ENCODE measurements around the gene CDC37. TPM values are rescaled to one million over a fixed set of nuclear protein-coding genes. Genes with fewer than 3 reads are reported as not detected.

The CDC37 gene
- total and polyA plus RNA-seq, 2 donors, result 130 to 313 TPM

DNA sequence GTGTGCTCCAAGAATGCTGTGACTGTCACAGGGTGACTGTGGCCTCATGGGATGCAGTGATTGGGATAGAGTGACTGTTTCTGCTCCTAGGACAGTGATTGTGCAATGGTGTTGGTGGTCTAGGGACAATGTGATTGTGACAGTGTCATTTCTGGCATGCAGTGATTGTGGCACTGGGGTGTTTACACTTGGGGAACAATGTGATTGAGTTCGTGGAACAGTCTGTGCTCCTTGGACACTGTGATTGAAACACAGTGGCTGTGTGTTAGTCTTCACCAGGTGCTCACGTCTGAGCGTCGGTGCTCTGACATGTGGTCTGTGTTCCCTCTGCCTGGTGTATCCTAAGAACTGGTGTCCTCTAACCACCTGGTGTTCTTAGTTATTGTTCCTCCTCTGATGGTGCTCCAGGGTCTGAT is 18.7 kb upstream of the CDC37 start:
- peaks cover 75 to 99% of the 10 kb centered on the region in 2 donors for H3K27me3 ChIP-seq (ENCODE audit: control insufficient read depth in 2 of 2, insufficient read depth in 1 of 2, low read length in 1 of 2)
- H3K4me1 ChIP-seq (ENCODE audit: control insufficient read depth in 2 of 2, insufficient read depth in 2 of 2, low read length in 2 of 2), result peaks cover 17 to 69% of the 10 kb centered on the region in 2 donors
- no peak overlapping the region for H3K4me3 ChIP-seq (ENCODE audit: low read length in 2 of 2)
- H3K27ac ChIP-seq (ENCODE audit: low read depth in 1 of 2, low read length in 1 of 2), result no peak overlapping the region
- WGBS, result 31% methylated on average over 4 of the region's 4 CpGs
- peaks cover 0 to 28% of the 10 kb centered on the region in 2 donors for H3K9me3 ChIP-seq (ENCODE audit: control insufficient read depth in 2 of 2, insufficient read depth in 1 of 2, low read length in 1 of 2)
- no peaks in the 10 kb centered on the region for H3K36me3 ChIP-seq (ENCODE audit: control insufficient read depth in 2 of 2, insufficient read depth in 2 of 2, low read length in 1 of 2)
- DNase-seq (ENCODE audit: low read depth in 6 of 9, low spot score in 9 of 9), result no peak

DNA sequence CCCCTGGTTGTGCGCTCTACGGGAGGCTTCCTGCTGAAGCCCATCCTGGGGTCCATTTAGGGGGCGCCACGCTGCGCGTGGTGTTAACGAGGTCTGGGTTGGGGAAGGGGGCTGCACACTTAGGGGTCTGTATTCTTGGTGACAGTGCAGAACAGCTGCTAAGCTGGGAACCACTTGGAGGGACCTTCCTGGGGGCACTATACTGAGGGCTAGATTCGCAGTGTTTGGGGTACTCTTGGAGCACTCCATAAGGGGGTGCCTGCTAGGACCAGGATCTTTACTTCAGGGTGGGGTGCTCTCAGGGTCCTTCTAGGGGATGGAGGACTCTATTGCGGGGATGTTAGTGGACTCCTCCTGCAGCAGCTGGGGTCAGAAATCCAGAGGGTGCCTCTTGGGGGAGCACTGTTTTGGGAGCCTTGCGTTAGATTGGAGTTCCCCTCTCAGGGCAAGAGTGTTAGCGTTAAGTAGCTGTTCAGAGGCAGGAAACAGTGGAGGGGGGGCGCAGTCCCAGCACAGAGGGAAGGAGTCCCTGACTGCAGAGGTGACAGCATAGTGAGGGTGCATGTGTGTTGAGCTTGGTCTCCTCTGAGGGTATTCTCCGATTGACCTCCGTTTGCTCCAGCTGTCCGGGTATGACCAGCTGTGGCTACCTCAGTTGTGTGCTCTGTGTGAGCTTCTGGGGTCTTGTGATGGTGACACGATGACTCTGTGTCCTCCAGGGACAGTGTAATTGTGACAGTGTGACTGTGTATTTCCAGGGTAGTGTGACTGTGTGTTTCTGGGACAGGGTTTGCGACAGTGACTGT is 18.1 kb upstream of the CDC37 start:
- peaks cover 18 to 75% of the 10 kb centered on the region in 2 donors for H3K4me1 ChIP-seq (ENCODE audit: control insufficient read depth in 2 of 2, insufficient read depth in 2 of 2, low read length in 2 of 2)
- no peaks in the 10 kb centered on the region for H3K36me3 ChIP-seq (ENCODE audit: control insufficient read depth in 2 of 2, insufficient read depth in 2 of 2, low read length in 1 of 2)
- H3K9me3 ChIP-seq (ENCODE audit: control insufficient read depth in 2 of 2, insufficient read depth in 1 of 2, low read length in 1 of 2), result peaks cover 0 to 34% of the 10 kb centered on the region in 2 donors
- H3K27ac ChIP-seq (ENCODE audit: low read depth in 1 of 2, low read length in 1 of 2), result no peak overlapping the region
- peaks cover 79 to 99% of the 10 kb centered on the region in 2 donors for H3K27me3 ChIP-seq (ENCODE audit: control insufficient read depth in 2 of 2, insufficient read depth in 1 of 2, low read length in 1 of 2)
- DNase-seq (ENCODE audit: low read depth in 6 of 9, low spot score in 9 of 9), result no peak
- H3K4me3 ChIP-seq (ENCODE audit: low read length in 2 of 2), result no peak overlapping the region
- WGBS, result 32% methylated on average over 17 of the region's 17 CpGs

DNA sequence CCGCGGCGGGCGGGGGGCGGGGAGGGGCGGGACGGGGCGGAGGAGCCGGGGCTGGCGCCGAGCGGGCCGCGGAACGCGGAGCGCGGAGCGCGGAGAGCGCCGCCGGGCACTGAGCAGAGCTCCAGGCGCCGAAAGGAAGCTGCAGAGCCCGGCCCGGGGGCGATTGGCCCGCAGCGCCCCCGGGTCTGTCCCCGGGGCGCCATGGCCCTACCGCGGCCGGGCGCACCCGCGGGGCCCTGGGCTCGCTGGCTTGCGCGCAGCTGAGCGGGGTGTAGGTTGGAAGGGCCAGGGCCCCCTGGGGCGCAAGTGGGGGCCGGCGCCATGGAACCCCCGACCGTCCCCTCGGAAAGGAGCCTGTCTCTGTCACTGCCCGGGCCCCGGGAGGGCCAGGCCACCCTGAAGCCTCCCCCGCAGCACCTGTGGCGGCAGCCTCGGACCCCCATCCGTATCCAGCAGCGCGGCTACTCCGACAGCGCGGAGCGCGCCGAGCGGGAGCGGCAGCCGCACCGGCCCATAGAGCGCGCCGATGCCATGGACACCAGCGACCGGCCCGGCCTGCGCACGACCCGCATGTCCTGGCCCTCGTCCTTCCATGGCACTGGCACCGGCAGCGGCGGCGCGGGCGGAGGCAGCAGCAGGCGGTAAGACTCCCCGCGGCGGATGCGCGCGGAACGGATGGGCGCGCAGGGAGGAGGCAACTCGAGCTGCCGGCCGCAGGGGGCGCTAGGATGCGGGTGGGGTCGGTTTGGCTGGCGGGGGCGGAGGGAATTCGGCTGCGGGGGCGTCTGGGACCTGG is 17.3 kb upstream of the CDC37 start, which contains the start of gene PDE4A:
Gene PDE4A, plus strand, starts transcription at position 95 of the 796 bp plus-strand sequence. Its CDS starts 227 bp downstream, at position 322.
- H3K36me3 ChIP-seq (ENCODE audit: control insufficient read depth in 2 of 2, insufficient read depth in 2 of 2, low read length in 1 of 2), result no peaks in the 10 kb centered on the region
- H3K9me3 ChIP-seq (ENCODE audit: control insufficient read depth in 2 of 2, insufficient read depth in 1 of 2, low read length in 1 of 2), result peaks cover 0 to 37% of the 10 kb centered on the region in 2 donors
- no peak within 1 kb of the TSS for H3K27ac ChIP-seq (ENCODE audit: low read depth in 1 of 2, low read length in 1 of 2)
- peak in 1 of 9 donors; percentile 65 for DNase-seq (ENCODE audit: low read depth in 6 of 9, low spot score in 9 of 9)
- H3K4me3 ChIP-seq (ENCODE audit: low read length in 2 of 2), result peak within 1 kb of the TSS in 1 of 2 donors; percentile 33
- peaks cover 75 to 99% of the 10 kb centered on the region in 2 donors for H3K27me3 ChIP-seq (ENCODE audit: control insufficient read depth in 2 of 2, insufficient read depth in 1 of 2, low read length in 1 of 2)
- H3K4me1 ChIP-seq (ENCODE audit: control insufficient read depth in 2 of 2, insufficient read depth in 2 of 2, low read length in 2 of 2), result peaks cover 23 to 81% of the 10 kb centered on the region in 2 donors
- WGBS, result 2% methylated on average over 104 of the region's 104 CpGs

DNA sequence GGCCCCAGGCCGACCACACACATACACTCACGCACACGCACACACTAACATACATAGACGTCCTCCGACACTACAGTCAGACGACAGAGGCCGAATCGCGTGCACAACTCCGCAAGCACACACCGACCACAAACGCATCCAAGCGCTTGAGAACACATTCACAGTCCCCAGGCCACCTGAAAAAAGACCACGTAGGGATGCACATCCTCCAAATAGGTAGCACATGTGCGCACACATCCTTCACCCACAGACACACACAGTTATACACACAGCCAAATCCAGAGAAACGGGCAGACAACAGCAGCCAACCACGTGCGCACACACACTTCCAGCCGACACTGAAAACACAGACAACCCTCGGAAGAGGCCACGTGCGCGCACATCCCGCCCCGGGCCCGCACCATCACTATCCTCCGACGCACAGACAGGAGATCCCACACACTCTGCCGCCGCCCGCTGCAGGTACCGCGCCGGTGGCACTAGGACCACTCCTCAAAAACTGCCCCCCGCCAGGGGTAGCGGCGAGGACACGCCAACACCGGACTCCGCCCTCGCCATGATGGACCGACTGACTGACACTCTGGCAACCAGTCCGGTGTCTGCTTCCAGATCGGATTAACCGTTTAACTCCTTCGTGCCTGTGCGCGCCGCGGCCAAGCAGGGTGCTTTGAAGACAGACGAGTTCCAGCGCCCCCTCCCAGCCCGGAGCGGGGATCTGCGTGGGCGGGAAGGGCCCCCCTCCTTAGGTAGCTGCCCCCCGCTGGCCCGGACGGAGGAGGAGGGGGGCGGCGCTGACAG is 16.5 kb upstream of the CDC37 start:
- H3K9me3 ChIP-seq (ENCODE audit: control insufficient read depth in 2 of 2, insufficient read depth in 1 of 2, low read length in 1 of 2), result peaks cover 0 to 37% of the 10 kb centered on the region in 2 donors
- H3K4me1 ChIP-seq (ENCODE audit: control insufficient read depth in 2 of 2, insufficient read depth in 2 of 2, low read length in 2 of 2), result peaks cover 19 to 75% of the 10 kb centered on the region in 2 donors
- WGBS, result 1% methylated on average over 61 of the region's 61 CpGs
- no peaks in the 10 kb centered on the region for H3K36me3 ChIP-seq (ENCODE audit: control insufficient read depth in 2 of 2, insufficient read depth in 2 of 2, low read length in 1 of 2)
- peak in 1 of 9 donors; percentile 48 for DNase-seq (ENCODE audit: low read depth in 6 of 9, low spot score in 9 of 9)
- H3K4me3 ChIP-seq (ENCODE audit: low read length in 2 of 2), result peak overlapping the region in 1 of 2 donors; percentile 33
- H3K27ac ChIP-seq (ENCODE audit: low read depth in 1 of 2, low read length in 1 of 2), result no peak overlapping the region
- H3K27me3 ChIP-seq (ENCODE audit: control insufficient read depth in 2 of 2, insufficient read depth in 1 of 2, low read length in 1 of 2), result peaks cover 75 to 93% of the 10 kb centered on the region in 2 donors

DNA sequence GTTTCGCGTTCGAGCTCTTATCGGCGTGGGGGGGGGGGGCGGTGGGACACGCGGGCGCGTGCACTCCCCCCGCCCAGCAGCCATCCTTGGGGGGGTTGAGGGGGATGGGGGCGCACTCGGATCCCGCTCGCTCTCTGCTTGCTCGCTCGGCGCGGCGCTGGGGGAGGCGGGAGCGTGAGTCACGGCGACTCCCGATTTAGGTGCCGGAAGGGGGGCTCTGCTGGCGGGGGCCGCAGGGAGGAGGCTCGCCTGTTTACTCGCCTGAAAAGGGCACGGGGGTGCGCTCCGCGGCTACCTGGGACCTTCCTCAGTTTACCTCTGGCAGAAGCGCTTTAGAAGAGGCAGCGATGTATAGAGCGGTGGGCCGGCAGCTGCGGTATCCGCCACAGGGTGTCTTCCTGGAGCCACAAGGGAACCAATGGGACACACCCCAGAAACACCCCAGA is 15.9 kb upstream of the CDC37 start:
- peaks cover 0 to 37% of the 10 kb centered on the region in 2 donors for H3K9me3 ChIP-seq (ENCODE audit: control insufficient read depth in 2 of 2, insufficient read depth in 1 of 2, low read length in 1 of 2)
- peaks cover 14 to 69% of the 10 kb centered on the region in 2 donors for H3K4me1 ChIP-seq (ENCODE audit: control insufficient read depth in 2 of 2, insufficient read depth in 2 of 2, low read length in 2 of 2)
- WGBS, result under 1% methylated on average over 40 of the region's 40 CpGs
- peak overlapping the region in 1 of 2 donors; percentile 33 for H3K4me3 ChIP-seq (ENCODE audit: low read length in 2 of 2)
- H3K27ac ChIP-seq (ENCODE audit: low read depth in 1 of 2, low read length in 1 of 2), result no peak overlapping the region
- DNase-seq (ENCODE audit: low read depth in 6 of 9, low spot score in 9 of 9), result no peak
- peaks cover 70 to 86% of the 10 kb centered on the region in 2 donors for H3K27me3 ChIP-seq (ENCODE audit: control insufficient read depth in 2 of 2, insufficient read depth in 1 of 2, low read length in 1 of 2)
- no peaks in the 10 kb centered on the region for H3K36me3 ChIP-seq (ENCODE audit: control insufficient read depth in 2 of 2, insufficient read depth in 2 of 2, low read length in 1 of 2)

DNA sequence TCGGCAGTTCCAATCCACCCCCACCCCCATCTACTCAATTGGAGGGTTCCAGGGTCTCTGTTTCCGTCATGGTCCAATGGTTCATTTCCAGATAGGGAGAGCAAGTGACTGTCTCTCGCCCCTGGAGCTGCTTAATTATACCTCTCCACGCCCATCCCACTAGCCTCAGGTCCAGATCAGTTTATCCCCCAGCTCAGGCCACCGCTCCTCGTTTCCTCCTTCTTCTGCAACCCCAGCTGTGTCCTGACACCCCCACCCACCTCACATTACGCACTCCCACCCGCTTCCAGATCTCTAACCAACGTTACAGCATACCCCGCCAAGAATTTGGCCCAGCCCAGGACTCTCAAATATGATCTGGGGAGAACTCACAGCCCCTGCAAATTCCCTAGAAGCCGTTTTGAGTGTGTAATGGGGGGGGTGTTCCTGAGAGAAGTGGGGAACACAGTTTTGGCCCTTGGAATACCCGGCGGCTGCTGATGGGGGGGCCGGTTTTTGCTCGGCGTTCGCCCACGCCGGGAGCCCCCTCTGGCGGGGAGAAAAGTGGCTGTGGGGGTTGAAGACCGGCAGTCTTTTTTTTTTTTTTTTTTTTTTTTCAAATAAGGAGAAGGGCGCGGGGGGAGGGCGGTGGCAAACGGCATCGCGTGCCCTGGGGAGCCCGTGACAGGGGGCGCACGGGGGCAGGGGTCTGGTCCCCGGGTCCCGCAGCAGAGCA is 15.3 kb upstream of the CDC37 start:
- Histone ChIP-seq H3K36me3 (ENCODE audit: control insufficient read depth in 2 of 2, insufficient read depth in 2 of 2, low read length in 1 of 2) (no peaks in the 10 kb centered on the region), H3K4me1 (ENCODE audit: control insufficient read depth in 2 of 2, insufficient read depth in 2 of 2, low read length in 2 of 2) (peaks cover 17 to 65% of the 10 kb centered on the region in 2 donors), H3K4me3 (ENCODE audit: low read length in 2 of 2) (peak overlapping the region in 1 of 2 donors; percentile 33), H3K27ac (ENCODE audit: low read depth in 1 of 2, low read length in 1 of 2) (no peak overlapping the region), H3K9me3 (ENCODE audit: control insufficient read depth in 2 of 2, insufficient read depth in 1 of 2, low read length in 1 of 2) (peaks cover 0 to 33% of the 10 kb centered on the region in 2 donors), H3K27me3 (ENCODE audit: control insufficient read depth in 2 of 2, insufficient read depth in 1 of 2, low read length in 1 of 2) (peaks cover 66 to 81% of the 10 kb centered on the region in 2 donors)
- DNase-seq (ENCODE audit: low read depth in 6 of 9, low spot score in 9 of 9), result peak in 1 of 9 donors; percentile 34
- 3% methylated on average over 32 of the region's 32 CpGs for WGBS

DNA sequence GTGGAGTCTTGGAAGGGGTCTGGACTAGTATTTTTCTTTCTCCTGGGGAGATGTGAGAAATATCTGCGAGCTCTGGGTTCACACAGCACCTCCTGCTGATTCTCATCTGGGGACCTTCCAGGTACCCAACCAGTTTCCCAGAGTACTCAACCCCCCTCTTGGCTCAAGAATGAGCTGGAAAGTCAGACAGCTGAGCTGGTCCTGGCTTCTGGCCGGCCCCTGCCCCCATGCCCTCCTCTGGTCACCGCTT is 14.8 kb upstream of the CDC37 start:
- H3K27me3 ChIP-seq (ENCODE audit: control insufficient read depth in 2 of 2, insufficient read depth in 1 of 2, low read length in 1 of 2), result peaks cover 62 to 76% of the 10 kb centered on the region in 2 donors
- H3K27ac ChIP-seq (ENCODE audit: low read depth in 1 of 2, low read length in 1 of 2), result no peak overlapping the region
- H3K9me3 ChIP-seq (ENCODE audit: control insufficient read depth in 2 of 2, insufficient read depth in 1 of 2, low read length in 1 of 2), result peaks cover 0 to 33% of the 10 kb centered on the region in 2 donors
- DNase-seq (ENCODE audit: low read depth in 6 of 9, low spot score in 9 of 9), result no peak
- no peaks in the 10 kb centered on the region for H3K36me3 ChIP-seq (ENCODE audit: control insufficient read depth in 2 of 2, insufficient read depth in 2 of 2, low read length in 1 of 2)
- H3K4me1 ChIP-seq (ENCODE audit: control insufficient read depth in 2 of 2, insufficient read depth in 2 of 2, low read length in 2 of 2), result peaks cover 17 to 66% of the 10 kb centered on the region in 2 donors
- H3K4me3 ChIP-seq (ENCODE audit: low read length in 2 of 2), result no peak overlapping the region
- WGBS, result 16% methylated on average over 3 of the region's 3 CpGs

DNA sequence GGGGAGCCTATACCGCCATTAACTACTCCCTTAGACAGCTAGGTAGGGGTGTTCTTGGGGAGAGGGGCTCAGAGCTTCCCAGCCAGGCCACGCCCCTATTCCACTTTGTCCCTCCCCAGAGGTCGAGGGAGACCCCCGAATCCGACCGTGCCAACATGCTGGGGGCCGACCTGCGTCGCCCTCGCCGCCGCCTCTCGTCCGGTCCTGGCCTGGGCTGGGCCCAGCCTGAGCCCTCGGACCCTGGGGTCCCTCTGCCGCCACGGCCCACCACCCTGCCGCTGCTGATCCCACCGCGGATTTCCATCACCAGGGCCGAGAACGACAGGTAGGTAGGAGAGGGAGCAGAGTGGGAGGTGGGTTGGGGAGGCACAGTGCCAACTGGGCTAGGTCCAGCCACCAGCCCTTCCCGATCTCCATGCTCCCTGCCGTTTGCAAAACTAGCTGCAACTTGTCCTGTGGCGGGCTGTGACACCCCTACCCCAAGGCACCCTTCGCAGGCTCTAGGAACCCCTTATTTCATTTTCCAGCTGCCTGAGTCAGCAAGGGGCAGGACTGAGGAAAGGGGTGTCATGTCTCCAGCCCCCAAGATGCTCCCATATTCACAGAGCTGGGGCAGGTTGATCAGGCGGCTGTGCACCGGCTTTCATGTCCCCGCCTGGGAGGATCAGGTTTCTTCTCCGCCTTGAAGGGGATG is 14.3 kb upstream of the CDC37 start:
- Histone ChIP-seq H3K4me3 (ENCODE audit: low read length in 2 of 2) (no peak overlapping the region), H3K9me3 (ENCODE audit: control insufficient read depth in 2 of 2, insufficient read depth in 1 of 2, low read length in 1 of 2) (peaks cover 0 to 33% of the 10 kb centered on the region in 2 donors), H3K36me3 (ENCODE audit: control insufficient read depth in 2 of 2, insufficient read depth in 2 of 2, low read length in 1 of 2) (no peaks in the 10 kb centered on the region), H3K27me3 (ENCODE audit: control insufficient read depth in 2 of 2, insufficient read depth in 1 of 2, low read length in 1 of 2) (peaks cover 58 to 71% of the 10 kb centered on the region in 2 donors), H3K4me1 (ENCODE audit: control insufficient read depth in 2 of 2, insufficient read depth in 2 of 2, low read length in 2 of 2) (peaks cover 18 to 71% of the 10 kb centered on the region in 2 donors), H3K27ac (ENCODE audit: low read depth in 1 of 2, low read length in 1 of 2) (no peak overlapping the region)
- peak in 1 of 9 donors; percentile 40 for DNase-seq (ENCODE audit: low read depth in 6 of 9, low spot score in 9 of 9)
- WGBS, result 16% methylated on average over 30 of the region's 30 CpGs

Measured in thymus (tissue), 11 donors.